Astrocyte (in vitro differentiated cells and primary cell): ENCODE data around the gene NSF.

Experiments
- EZH2 ChIP-seq: IDR thresholded peaks from 2 replicates; pipeline ENCODE4 v1.6.1; 2012; ENCODE audit warnings: mild to moderate bottlenecking, low read length, inconsistent platforms; ENCODE audit not compliant: insufficient read depth
- TF ChIP-seq, protein P1 (sequence below): IDR thresholded peaks from 2 replicates; pipeline ENCODE4 v1.5.1; 2011; ENCODE audit warnings: low read depth, mild to moderate bottlenecking, inconsistent platforms, low read length, moderate library complexity; ENCODE audit not compliant: insufficient read depth

DNA sequence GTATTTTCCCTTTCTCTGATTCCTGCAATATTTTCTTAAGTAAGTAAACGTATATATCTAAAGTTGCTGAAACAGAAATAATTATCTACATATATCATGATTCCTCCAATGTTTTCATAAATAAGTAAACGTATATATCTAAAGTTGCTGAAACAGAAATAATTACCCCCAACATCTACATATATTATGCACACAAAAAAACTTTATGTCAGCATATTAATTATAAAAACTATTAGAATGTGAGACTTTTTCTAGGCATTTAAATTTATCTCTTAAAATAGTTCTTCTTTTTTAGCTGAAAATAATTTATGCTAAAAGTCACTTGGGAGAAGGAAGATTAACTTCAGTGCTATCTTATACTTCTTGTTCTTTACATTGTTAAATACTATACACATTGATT is 139.6 kb downstream of the NSF start:
- TF ChIP-seq, protein P1, sequence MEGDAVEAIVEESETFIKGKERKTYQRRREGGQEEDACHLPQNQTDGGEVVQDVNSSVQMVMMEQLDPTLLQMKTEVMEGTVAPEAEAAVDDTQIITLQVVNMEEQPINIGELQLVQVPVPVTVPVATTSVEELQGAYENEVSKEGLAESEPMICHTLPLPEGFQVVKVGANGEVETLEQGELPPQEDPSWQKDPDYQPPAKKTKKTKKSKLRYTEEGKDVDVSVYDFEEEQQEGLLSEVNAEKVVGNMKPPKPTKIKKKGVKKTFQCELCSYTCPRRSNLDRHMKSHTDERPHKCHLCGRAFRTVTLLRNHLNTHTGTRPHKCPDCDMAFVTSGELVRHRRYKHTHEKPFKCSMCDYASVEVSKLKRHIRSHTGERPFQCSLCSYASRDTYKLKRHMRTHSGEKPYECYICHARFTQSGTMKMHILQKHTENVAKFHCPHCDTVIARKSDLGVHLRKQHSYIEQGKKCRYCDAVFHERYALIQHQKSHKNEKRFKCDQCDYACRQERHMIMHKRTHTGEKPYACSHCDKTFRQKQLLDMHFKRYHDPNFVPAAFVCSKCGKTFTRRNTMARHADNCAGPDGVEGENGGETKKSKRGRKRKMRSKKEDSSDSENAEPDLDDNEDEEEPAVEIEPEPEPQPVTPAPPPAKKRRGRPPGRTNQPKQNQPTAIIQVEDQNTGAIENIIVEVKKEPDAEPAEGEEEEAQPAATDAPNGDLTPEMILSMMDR, result no peak
- no peak for TF ChIP-seq EZH2
